HepG2 (cell line): ENCODE results near the gene ARHGEF38. TPM values are rescaled to one million over a fixed set of nuclear protein-coding genes. Genes with fewer than 3 reads are reported as not detected.

ENCODE experiments used
- ATAC-seq: fragments of 200-7000 bp; cut with Tn5 transposase; 3 replicates; pipeline ENCODE4 v1.9.1; 2020; ENCODE audit warnings: mild to moderate bottlenecking, moderate library complexity
- BruUV-seq: library from RNA; stranded (reverse); fragments of 400-500 nt; replicated peaks from 2 replicates; lab custom pipeline; 2021; lab: Mats Ljungman, UMichigan
- CTCF ChIA-PET: fragments of 300-600 bp; formaldehyde crosslinking; extraction: SDS; loops from one replicate; lab custom pipeline; 2021; ENCODE audit warnings: low total read pairs, inconsistent platforms, low intra/inter-chr PET ratio; lab: Yijun Ruan, JAX
- POLR2A ChIA-PET: fragments of 350-600 bp; sonication (Branson Sonifier 250); formaldehyde crosslinking; loops from one replicate; lab custom pipeline; 2020; ENCODE audit warnings: antibody characterized with exemption, inconsistent platforms; lab: Yijun Ruan, JAX
- DNase-seq: peaks from one replicate; pipeline ENCODE4 v3.0.0-alpha.2; 2015; ENCODE audit warnings: low spot score
- FAIRE-seq: peaks from 3 replicates; lab custom pipeline; 2011; peaks lifted over from hg19 to GRCh38; lab: Jason Lieb, UNC
- H2AFZ ChIP-seq: one replicate; pipeline ENCODE4 v1.6.1; 2011; ENCODE audit warnings: low read length, inconsistent platforms
- H3K27ac ChIP-seq: fragments of 300-600 bp; 3 replicates; pipeline ENCODE4 v1.8.0; 2011; ENCODE audit warnings: mixed run types, mild to moderate bottlenecking, mixed read lengths, low read length, inconsistent platforms; ENCODE audit not compliant: insufficient read depth; ENCODE audit errors: extremely low read length
- H3K27me3 ChIP-seq, 2 experiments: fragments of 200-600 bp in 1 of 2; 2 replicates in 1 of 2; 3 replicates in 1 of 2; pipeline versions ENCODE4 v1.6.0 to v1.8.0; 2011; ENCODE audit warnings: low read length in 2 of 2, mild to moderate bottlenecking in 2 of 2, moderate library complexity in 2 of 2, inconsistent platforms in 1 of 2; ENCODE audit not compliant: insufficient read depth in 2 of 2, control insufficient read depth in 1 of 2
- H3K36me3 ChIP-seq, 2 experiments: fragments of 200-600 bp in 1 of 2; replicated peaks in 1 of 2; 2 replicates in 1 of 2; 3 replicates in 1 of 2; pipeline versions ENCODE4 v1.5.1 to v1.8.0; 2011; ENCODE audit warnings: low read length in 2 of 2, inconsistent platforms in 1 of 2; ENCODE audit not compliant: insufficient read depth in 2 of 2, control insufficient read depth in 1 of 2
- H3K4me1 ChIP-seq: 2 replicates; pipeline ENCODE4 v1.5.1; 2012; ENCODE audit warnings: low read length, inconsistent platforms; ENCODE audit not compliant: insufficient read depth
- H3K4me2 ChIP-seq: 2 replicates; pipeline ENCODE4 v1.6.0; 2011; ENCODE audit warnings: low read depth, low read length, inconsistent platforms
- H3K4me3 ChIP-seq, 3 experiments: fragments of 200-600 bp in 1 of 3; sonication (generic), shearing (Covaris generic) in 1 of 3; replicated peaks in 1 of 3; 2 replicates each; pipeline ENCODE4 v1.5.1; 2011 to 2016; ENCODE audit warnings: low read length in 3 of 3, inconsistent platforms in 2 of 3, low read depth in 2 of 3, mild to moderate bottlenecking in 2 of 3, control low read depth in 1 of 3, mixed read lengths in 1 of 3; ENCODE audit not compliant: insufficient read depth in 1 of 3
- H3K79me2 ChIP-seq: one replicate; pipeline ENCODE4 v1.6.1; 2011; ENCODE audit warnings: low read length, inconsistent platforms; ENCODE audit not compliant: insufficient read depth
- H3K9ac ChIP-seq: 2 replicates; pipeline ENCODE4 v1.6.0; 2011; ENCODE audit warnings: mild to moderate bottlenecking, low read depth, low read length, inconsistent platforms; ENCODE audit not compliant: insufficient read depth
- H3K9me3 ChIP-seq: 2 replicates; pipeline ENCODE4 v1.5.1; 2012; ENCODE audit warnings: mild to moderate bottlenecking, low read length
- H4K20me1 ChIP-seq: 2 replicates; pipeline ENCODE4 v1.6.0; 2011; ENCODE audit warnings: inconsistent platforms, mild to moderate bottlenecking, low read length, moderate library complexity; ENCODE audit not compliant: insufficient read depth
- MLX ChIP-seq: IDR thresholded peaks from 2 replicates; pipeline ENCODE4 v1.6.1; 2016
- REL ChIP-seq: sonication (generic); formaldehyde crosslinking; conservative IDR thresholded peaks from 2 replicates; pipeline ENCODE4 v1.8.0; 2022; ENCODE audit warnings: mild to moderate bottlenecking, missing genetic modification reagents, moderate library complexity
- RFX5 ChIP-seq: IDR thresholded peaks from 2 replicates; pipeline ENCODE4 v1.6.1; 2011; ENCODE audit warnings: low read depth, low read length, improper control_type of control experiment
- WGBS: methylation state at CpG from one replicate; pipeline ENCODE4 v1.1.6; 2017; ENCODE audit warnings: low lambda C conversion rate; 5-methylcytosine and 5-hydroxymethylcytosine counted together
- in situ Hi-C: cut with HindIII; loops from 2 replicates; pipeline ENCODE4 v1.10.0; 2017; ENCODE audit warnings: low pct_unique_long_range_greater_than_20kb; ENCODE audit not compliant: extremely low pct_ligation_motif_present
- intact Hi-C: fragments of 100-400 bp; cut with micrococcal nuclease; formaldehyde crosslinking; loops from one replicate; pipeline ENCODE4 v1.10.0; 2022; ENCODE audit not compliant: unreplicated experiment
- polyA plus RNA-seq, 8 experiments: library from polyadenylated mRNA; depleted of rRNA in 3 of 8; stranded (reverse) in 7 of 8; unstranded in 1 of 8; fragments of >200 nt; fragmentation: Illumina TruSeq in 4 of 8; extraction: Trizol in 4 of 8; gene quantifications; 2 replicates each; pipeline versions ENCODE4 v1.2.1 to v1.2.3, GENCODE V29; 2011 to 2016; ENCODE audit warnings: low read depth in 4 of 8, missing spikeins in 1 of 8, mixed read lengths in 1 of 8; ENCODE audit not compliant: insufficient read depth in 1 of 8
- total RNA-seq, 5 experiments: library from RNA; depleted of rRNA; stranded (reverse); fragments of >200 nt; fragmentation: Illumina TruSeq; extraction: Trizol; gene quantifications; 2 replicates each; pipeline ENCODE4 v1.2.3, GENCODE V29; 2016; ENCODE audit warnings: low read depth in 1 of 5

ARHGEF38 gene
- total and polyA plus RNA-seq, 2 of the 13 experiments (the other 11 are each of a cell fraction or from before 2014, with no cell fraction given) = not detected

GRCh38 chr4:105710012-105710600 lies 157.7 kb downstream of the ARHGEF38 start:
- Histone ChIP-seq H3K9ac (0 out of 2 replicates have a peak overlapping the region, but pooled peaks have one; percentile 20), H3K79me2 (peaks cover 64% of the 10 kb centered on the region), H4K20me1 (no peaks in the 10 kb centered on the region), H2AFZ (no peak overlapping the region), H3K4me1 (peaks cover 40% of the 10 kb centered on the region), H3K4me3 (peak overlapping the region; percentile 80 to 98 (median 82)), H3K4me2 (peak overlapping the region; percentile 65), H3K9me3 (no peaks in the 10 kb centered on the region), H3K27me3 (no peaks in the 10 kb centered on the region; a peak in 1 of 5 replicates), H3K36me3 (no peaks in the 10 kb centered on the region), H3K27ac (no peak overlapping the region)
- ChIA-PET POLR2A (no interaction called here), CTCF (no interaction called here)
- intact Hi-C loops (no loop called here), in situ Hi-C loops (no loop called here)
- DNase-seq = no peak
- ATAC-seq = no peak
- BruUV-seq = no TSS peak
- 45% methylated on average over 16 of the region's 16 CpGs for WGBS
- no peak for FAIRE-seq
- no peak for TF ChIP-seq MLX

GRCh38 chr4:105710678-105711077 lies 158.3 kb downstream of the ARHGEF38 start:
- Histone ChIP-seq H3K36me3 (no peaks in the 10 kb centered on the region), H3K79me2 (peaks cover 61% of the 10 kb centered on the region), H4K20me1 (no peaks in the 10 kb centered on the region), H3K4me3 (peak overlapping the region in 1 of 3 experiments; percentile 98; a peak in 2 of 6 replicates), H3K27ac (no peak overlapping the region), H3K9ac (no peak overlapping the region), H3K27me3 (no peaks in the 10 kb centered on the region; a peak in 1 of 5 replicates), H2AFZ (no peak overlapping the region), H3K4me2 (peak overlapping the region; percentile 65), H3K9me3 (no peaks in the 10 kb centered on the region), H3K4me1 (peaks cover 40% of the 10 kb centered on the region)
- ATAC-seq (no peak), FAIRE-seq (no peak), DNase-seq (no peak)
- no TSS peak for BruUV-seq
- intact Hi-C loops = no loop called here
- CTCF ChIA-PET = no interaction called here
- TF ChIP-seq REL (CRISPR knock-in tag) = no peak
- peak; percentile 83 for TF ChIP-seq RFX5
- 87% methylated on average over 6 of the region's 6 CpGs for WGBS
- POLR2A ChIA-PET = no interaction called here
- in situ Hi-C loops = no loop called here
